Fibroblast of the aortic adventitia (primary cell): ENCODE measurements around the gene GIMAP8. TPM values are rescaled to one million over a fixed set of nuclear protein-coding genes. Genes with fewer than 3 reads are reported as not detected.
"Not testable (repeated sequence)": the region's sequence is repeated elsewhere in the genome, so short reads cannot be mapped to it uniquely, and the experiment has no call there.

Experiments
- DNase-seq: peaks from one replicate; pipeline ENCODE4 v3.0.0-alpha.2; 2010; ENCODE audit warnings: low read depth
- H3K4me3 ChIP-seq: 2 replicates; pipeline ENCODE4 v1.5.1; 2011; ENCODE audit warnings: low read depth, mild to moderate bottlenecking, control low read depth, low read length, moderate library complexity
- CTCF ChIP-seq: IDR thresholded peaks from 2 replicates; pipeline ENCODE4 v1.5.1; 2011; ENCODE audit warnings: mild to moderate bottlenecking, low read length, control low read depth, inconsistent platforms; ENCODE audit not compliant: insufficient read depth
- total RNA-seq: library from RNA; depleted of rRNA; stranded (reverse); fragments of >200 nt; gene quantifications from 2 replicates; pipeline ENCODE4 v1.2.3, GENCODE V29; 2012; ENCODE audit warnings: low replicate concordance

GIMAP8 gene
- total RNA-seq, 1 donor = 0.09 TPM

DNA sequence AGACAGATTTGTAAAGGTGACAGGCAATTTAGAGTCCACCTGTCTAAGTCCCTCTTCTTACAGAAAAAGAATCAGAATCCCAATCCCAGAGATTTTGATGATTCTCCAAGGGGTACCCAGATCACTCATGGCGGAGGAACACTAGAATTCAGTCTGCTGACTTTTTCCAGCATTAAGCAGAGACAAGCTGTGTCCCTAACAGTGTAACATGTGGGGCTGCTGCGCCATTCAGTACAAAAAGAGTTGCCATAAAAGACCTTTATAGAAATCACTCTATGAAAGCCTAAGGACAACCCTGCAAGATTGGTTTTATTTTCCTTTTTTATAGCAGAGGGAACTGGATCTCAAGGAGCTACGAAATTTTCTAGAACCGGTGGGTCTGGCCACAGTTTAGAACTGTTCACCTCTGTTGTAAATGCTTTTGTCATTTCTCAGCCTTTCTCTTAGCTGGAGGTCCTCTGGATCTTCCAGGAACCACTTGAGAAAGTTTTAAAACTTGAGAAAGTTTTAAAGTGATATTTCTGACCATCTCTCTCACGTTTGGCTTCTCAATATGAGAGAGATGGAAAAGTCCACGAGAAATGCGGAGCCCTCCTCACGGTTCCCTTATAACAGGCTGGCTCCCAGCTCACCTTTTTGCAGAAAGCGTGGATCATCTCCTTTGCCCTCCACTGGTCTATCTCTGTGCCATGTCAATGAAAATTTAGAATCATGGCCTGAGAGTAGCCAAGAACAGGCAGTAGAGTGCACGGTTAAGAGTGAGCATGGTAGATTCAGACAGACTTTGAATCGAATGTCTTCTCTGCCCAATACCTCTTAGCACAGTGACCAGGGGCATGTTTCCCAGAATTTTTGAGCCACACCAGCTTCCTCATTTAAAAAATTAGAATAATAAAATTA is 65.1 kb downstream of the GIMAP8 start:
- no peak for TF ChIP-seq CTCF
- no peak for DNase-seq
- H3K4me3 ChIP-seq = no peak overlapping the region

GRCh38 chr7:150516956-150517745 is 66.7 kb downstream of the GIMAP8 start:
- TF ChIP-seq CTCF = no peak
- no peak for DNase-seq
- no peak overlapping the region for H3K4me3 ChIP-seq

GRCh38 chr7:150519310-150519709 is 68.9 kb downstream of the GIMAP8 start:
- no peak for TF ChIP-seq CTCF
- DNase-seq = no peak
- H3K4me3 ChIP-seq = no peak overlapping the region

DNA sequence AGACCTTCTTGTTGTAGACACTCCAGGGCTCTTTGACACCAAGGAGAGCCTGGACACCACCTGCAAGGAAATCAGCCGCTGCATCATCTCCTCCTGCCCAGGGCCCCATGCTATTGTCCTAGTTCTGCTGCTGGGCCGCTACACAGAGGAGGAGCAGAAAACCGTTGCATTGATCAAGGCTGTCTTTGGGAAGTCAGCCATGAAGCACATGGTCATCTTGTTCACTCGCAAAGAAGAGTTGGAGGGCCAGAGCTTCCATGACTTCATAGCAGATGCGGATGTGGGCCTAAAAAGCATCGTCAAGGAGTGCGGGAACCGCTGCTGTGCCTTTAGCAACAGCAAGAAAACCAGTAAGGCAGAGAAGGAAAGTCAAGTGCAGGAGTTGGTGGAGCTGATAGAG is 69.7 kb downstream of the GIMAP8 start:
- no peak overlapping the region for H3K4me3 ChIP-seq
- DNase-seq = no peak
- no peak for TF ChIP-seq CTCF

- DNase-seq, H3K4me3 ChIP-seq: not testable (repeated sequence)
Observed at GRCh38 chr7:150522931-150523330, 72.5 kb downstream of the GIMAP8 start.

- DNase-seq = no peak
- H3K4me3 ChIP-seq = no peak overlapping the region
- TF ChIP-seq CTCF = no peak
Observed at GRCh38 chr7:150524018-150524417, 73.6 kb downstream of the GIMAP8 start.

Other genes with a start within 250 kb of the GIMAP8 start
- 0.09 and 2.2 TPM in 2 replicates for gene LRRC61, start 127.3 kb upstream of the GIMAP8 start, total RNA-seq
- 0.54 TPM in 1 of 2 replicates, not detected in the other for gene ACTR3C, start 127.1 kb upstream of the GIMAP8 start, total RNA-seq
- 1.4 and 76.1 TPM in 2 replicates for gene RARRES2, start 109.0 kb upstream of the GIMAP8 start, total RNA-seq
- 33.6 and 40.5 TPM in 2 replicates for gene REPIN1, start 81.8 kb upstream of the GIMAP8 start, total RNA-seq
- gene ZNF775, start 71.3 kb upstream of the GIMAP8 start, total RNA-seq = 2.8 and 4.4 TPM in 2 replicates
- gene GIMAP7, start 64.2 kb downstream of the GIMAP8 start, total RNA-seq = not detected in 2 replicates
- gene GIMAP4, start 116.8 kb downstream of the GIMAP8 start, total RNA-seq = 0.18 and 1.3 TPM in 2 replicates
- 0.18 and 0.74 TPM in 2 replicates for gene GIMAP6, start 181.8 kb downstream of the GIMAP8 start, total RNA-seq
- gene GIMAP2, start 235.1 kb downstream of the GIMAP8 start, total RNA-seq = 0.27 and 0.98 TPM in 2 replicates